OCI-LY7 (cell line): ENCODE results near the gene GRB10.

Experiments
- CTCF ChIP-seq: fragments of 200-600 bp; sonication (generic); conservative IDR thresholded peaks from 2 replicates; pipeline ENCODE4 v1.5.1; 2014; ENCODE audit warnings: mild to moderate bottlenecking, antibody characterized with exemption, low read length, moderate library complexity, mixed read lengths
- EZH2phosphoT487 ChIP-seq: fragments of 200-600 bp; sonication (generic); IDR thresholded peaks from 2 replicates; pipeline ENCODE4 v1.6.1; 2018; ENCODE audit warnings: low read depth, borderline replicate concordance, mild to moderate bottlenecking, mixed run types, antibody characterized with exemption, low read length, moderate library complexity, mixed read lengths

GRCh38 chr7:50646069-50646468, 136.6 kb downstream of the GRB10 start:
- no peak for TF ChIP-seq CTCF
- TF ChIP-seq EZH2phosphoT487: no peak
